ENCODE measurements around the gene PHC2.

The PHC2 gene

DNA sequence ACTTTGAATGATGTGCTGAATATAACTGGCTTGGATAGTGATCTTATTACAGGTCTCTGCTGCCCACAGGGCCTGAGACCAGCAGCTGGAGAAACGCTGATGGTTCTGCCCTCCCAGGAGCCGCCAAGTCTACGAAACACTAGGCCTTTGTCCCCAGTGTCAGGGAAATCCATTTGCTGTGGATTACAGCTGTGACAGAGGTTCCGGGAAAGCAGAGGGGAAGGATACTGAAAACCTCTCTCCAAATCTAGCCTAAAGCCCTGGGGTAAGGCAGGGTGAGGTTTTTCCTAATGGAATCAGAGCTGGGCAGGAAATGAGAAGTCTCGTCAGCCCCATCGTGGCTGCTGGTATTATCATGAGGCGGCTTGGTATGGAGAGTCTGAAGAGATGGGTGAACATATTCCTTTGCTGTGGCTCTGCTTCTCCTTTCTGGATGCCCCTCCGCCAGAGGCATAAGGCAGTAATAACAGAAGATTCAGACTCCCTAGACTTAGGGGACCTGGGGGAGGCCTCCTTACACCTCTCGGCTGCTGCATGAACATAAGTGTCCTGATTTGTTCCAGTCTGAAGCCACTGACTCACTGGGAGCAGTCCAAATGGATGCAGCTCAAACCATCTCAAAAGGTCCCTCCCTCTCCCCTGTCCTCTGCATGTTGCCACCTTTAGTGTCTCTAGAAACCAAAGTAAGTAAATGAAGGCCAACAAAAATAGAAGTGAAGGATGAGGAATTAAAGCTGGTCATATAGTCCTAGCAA lies 48.1 kb downstream of the PHC2 start:
- Histone ChIP-seq H3K4me3 (no peak overlapping the region), H3K4me1 (peaks cover 0 to 21% (median 13%) of the 10 kb centered on the region in 4 donors), H3K36me3 (no peaks in the 10 kb centered on the region), H3K27me3 (no peaks in the 10 kb centered on the region), H3K9me3 (no peaks in the 10 kb centered on the region), H3K27ac (no peak overlapping the region)
- intact Hi-C loops (cut with DNase I; ENCODE audit: low total_unique reads): no loop called here
- DNase-seq: no peak
- TF ChIP-seq, protein P1, sequence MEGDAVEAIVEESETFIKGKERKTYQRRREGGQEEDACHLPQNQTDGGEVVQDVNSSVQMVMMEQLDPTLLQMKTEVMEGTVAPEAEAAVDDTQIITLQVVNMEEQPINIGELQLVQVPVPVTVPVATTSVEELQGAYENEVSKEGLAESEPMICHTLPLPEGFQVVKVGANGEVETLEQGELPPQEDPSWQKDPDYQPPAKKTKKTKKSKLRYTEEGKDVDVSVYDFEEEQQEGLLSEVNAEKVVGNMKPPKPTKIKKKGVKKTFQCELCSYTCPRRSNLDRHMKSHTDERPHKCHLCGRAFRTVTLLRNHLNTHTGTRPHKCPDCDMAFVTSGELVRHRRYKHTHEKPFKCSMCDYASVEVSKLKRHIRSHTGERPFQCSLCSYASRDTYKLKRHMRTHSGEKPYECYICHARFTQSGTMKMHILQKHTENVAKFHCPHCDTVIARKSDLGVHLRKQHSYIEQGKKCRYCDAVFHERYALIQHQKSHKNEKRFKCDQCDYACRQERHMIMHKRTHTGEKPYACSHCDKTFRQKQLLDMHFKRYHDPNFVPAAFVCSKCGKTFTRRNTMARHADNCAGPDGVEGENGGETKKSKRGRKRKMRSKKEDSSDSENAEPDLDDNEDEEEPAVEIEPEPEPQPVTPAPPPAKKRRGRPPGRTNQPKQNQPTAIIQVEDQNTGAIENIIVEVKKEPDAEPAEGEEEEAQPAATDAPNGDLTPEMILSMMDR (IDR thresholded peaks at IDR 0.05): no peak

DNA sequence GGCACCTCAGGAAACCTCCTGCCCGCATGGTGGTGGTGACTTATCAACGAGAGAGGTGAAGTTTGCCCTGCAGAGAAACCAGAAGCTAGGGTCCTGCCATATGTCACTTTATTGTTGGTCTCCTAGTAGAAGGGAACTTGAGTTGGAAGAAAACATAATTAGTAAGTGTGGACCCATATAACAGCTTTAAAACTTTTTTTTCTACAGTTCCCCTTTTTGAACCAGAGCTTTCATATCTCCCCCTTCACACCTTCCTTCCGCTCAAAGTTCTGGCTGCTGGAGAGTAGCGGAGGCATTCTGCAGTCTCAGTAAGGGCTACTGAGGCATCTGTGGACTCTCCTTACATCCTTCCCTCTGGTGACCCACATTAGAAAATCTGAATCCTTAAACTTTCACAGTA lies 48.9 kb downstream of the PHC2 start:
- H3K9me3 ChIP-seq: no peaks in the 10 kb centered on the region
- H3K4me1 ChIP-seq: peaks cover 0 to 21% (median 13%) of the 10 kb centered on the region in 4 donors
- intact Hi-C loops (cut with DNase I; ENCODE audit: low total_unique reads): no loop called here
- TF ChIP-seq, protein P1 (IDR thresholded peaks at IDR 0.05): no peak
- no peak for DNase-seq
- H3K36me3 ChIP-seq: no peaks in the 10 kb centered on the region
- no peak overlapping the region for H3K4me3 ChIP-seq
- H3K27me3 ChIP-seq: no peaks in the 10 kb centered on the region
- no peak overlapping the region for H3K27ac ChIP-seq

DNA sequence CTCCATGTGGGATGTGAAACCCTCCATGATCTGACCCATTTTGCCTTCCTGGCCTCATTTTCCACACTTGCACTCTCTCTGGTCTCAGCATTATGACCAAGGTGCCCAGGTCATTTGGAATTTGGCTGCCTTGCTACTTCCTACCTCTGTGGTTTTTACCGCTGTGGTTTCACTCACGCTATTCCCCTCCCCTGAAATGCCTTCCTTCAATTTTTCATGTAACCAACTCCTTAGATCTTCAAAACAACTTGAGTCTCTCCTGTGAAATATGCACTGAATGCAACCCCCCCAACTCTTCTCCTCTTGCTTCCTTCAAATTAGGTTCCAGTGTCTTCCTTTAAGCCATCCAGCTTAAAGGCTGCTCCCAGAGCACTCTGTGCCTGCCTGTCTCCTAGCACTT lies 50.1 kb downstream of the PHC2 start:
- no peak for DNase-seq

DNA sequence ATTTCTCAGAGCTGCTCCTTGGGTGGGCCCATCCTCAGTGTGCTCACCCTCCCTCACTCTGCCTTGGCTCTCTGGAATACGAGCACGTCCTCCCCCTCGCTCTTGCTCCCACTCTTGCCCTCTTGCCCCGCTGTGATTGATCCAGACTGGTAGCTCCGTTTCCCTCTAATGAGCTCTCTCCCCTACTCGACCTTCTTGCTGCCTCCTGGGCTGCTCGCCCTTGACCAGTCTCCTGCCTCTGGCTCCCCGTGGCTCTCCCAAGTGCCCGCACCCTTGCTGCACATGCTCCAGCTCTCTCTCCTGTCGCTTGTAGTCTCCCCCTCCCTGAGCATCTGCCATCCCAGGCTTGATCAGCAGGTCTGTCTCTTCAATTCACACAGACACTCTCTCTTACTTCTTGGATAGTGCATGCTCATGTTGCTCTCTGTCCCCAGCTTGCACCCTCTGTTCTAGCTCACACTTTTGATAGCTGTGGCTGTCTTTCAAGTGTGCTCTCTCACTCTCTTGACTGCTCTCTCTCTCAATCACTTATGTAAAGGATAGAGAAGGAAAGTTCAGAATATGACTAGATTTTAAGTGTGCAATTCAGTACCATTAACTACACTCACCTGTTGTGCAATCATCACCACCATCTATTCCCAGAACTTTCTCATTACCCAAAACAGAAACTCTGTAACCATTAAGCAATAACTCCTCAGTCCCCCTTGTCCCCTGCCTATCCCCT lies 51.1 kb downstream of the PHC2 start:
- Histone ChIP-seq H3K4me3 (no peak overlapping the region), H3K27ac (no peak overlapping the region), H3K9me3 (no peaks in the 10 kb centered on the region), H3K27me3 (no peaks in the 10 kb centered on the region), H3K36me3 (peaks cover 0 to 5% (median 3%) of the 10 kb centered on the region in 3 donors), H3K4me1 (peaks cover 0 to 21% (median 12%) of the 10 kb centered on the region in 4 donors)
- DNase-seq: no peak
- intact Hi-C loops (cut with DNase I; ENCODE audit: low total_unique reads): loop anchor here (5.0 to 10.0 kb wide), 2 partner anchors 85 to 468 kb away; no protein-coding TSS in a partner anchor
- TF ChIP-seq, protein P1 (IDR thresholded peaks at IDR 0.05): no peak

More for the DNA sequence above, 50.1 kb downstream of the PHC2 start:
- intact Hi-C loops (cut with DNase I; ENCODE audit: low total_unique reads): no loop called here
- Histone ChIP-seq H3K27ac (no peak overlapping the region), H3K9me3 (no peaks in the 10 kb centered on the region), H3K4me3 (no peak overlapping the region), H3K4me1 (peaks cover 0 to 21% (median 13%) of the 10 kb centered on the region in 4 donors), H3K27me3 (no peaks in the 10 kb centered on the region), H3K36me3 (no peaks in the 10 kb centered on the region)
- TF ChIP-seq, protein P1 (IDR thresholded peaks at IDR 0.05): no peak

DNA sequence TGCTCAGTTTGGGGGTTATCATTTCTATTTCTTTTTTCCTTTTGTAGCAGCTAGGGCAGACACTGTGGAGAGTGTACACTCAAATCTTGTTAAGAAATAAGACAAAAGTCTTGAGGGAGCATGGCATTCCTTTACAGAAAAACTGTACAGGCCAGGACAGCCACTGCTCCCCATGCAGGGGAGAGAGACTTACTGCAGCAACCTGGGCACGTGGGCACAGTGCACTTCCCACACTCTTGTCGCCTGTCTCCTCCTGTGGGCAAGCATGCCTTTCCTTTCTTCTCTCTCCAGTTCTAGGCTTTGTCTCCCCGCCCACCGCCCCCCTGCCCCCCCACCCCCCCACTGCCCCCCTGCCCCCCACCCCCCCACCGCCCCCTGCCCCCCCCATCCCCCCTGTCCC lies 51.9 kb downstream of the PHC2 start:
- Histone ChIP-seq H3K9me3 (no peaks in the 10 kb centered on the region), H3K27me3 (no peaks in the 10 kb centered on the region), H3K4me1 (peaks cover 0 to 16% (median 5%) of the 10 kb centered on the region in 4 donors), H3K4me3 (no peak overlapping the region), H3K27ac (no peak overlapping the region), H3K36me3 (peaks cover 3 to 5% (median 3%) of the 10 kb centered on the region in 3 donors)
- TF ChIP-seq, protein P1 (IDR thresholded peaks at IDR 0.05): no peak
- intact Hi-C loops (cut with DNase I; ENCODE audit: low total_unique reads): loop anchor here (5.0 to 10.0 kb wide), 2 partner anchors 86 to 468 kb away; no protein-coding TSS in a partner anchor
- DNase-seq: no peak
